ENCODE data around the gene AQP9.

AQP9 gene

GRCh38 chr15:58228718-58229117, 90.5 kb downstream of the AQP9 start:
- no peak for DNase-seq

- DNase-seq: no peak
These were observed 91.2 kb downstream of the AQP9 start for GRCh38 chr15:58229297-58229768.

GRCh38 chr15:58232281-58233065, 94.3 kb downstream of the AQP9 start:
- DNase-seq: no peak

- DNase-seq: no peak
These were observed 95.2 kb downstream of the AQP9 start for GRCh38 chr15:58233341-58233740.
